H9 (cell line): ENCODE results near the gene DSTYK. TPM values are rescaled to one million over a fixed set of nuclear protein-coding genes. Genes with fewer than 3 reads are reported as not detected.

Experiments
- DNase-seq: peaks from one replicate; pipeline ENCODE4 v3.0.0-alpha.2; 2017
- H2AFZ ChIP-seq: one replicate; pipeline ENCODE4 v1.6.1; 2013; ENCODE audit warnings: mild to moderate bottlenecking, low read length, control low read depth, moderate library complexity
- H2AK5ac ChIP-seq: 2 replicates; pipeline ENCODE4 v1.6.1; 2013; ENCODE audit warnings: low read length, control low read depth, mixed read lengths; ENCODE audit not compliant: insufficient read length
- H2BK120ac ChIP-seq: one replicate; pipeline ENCODE4 v1.6.1; 2013; ENCODE audit warnings: low read depth, mild to moderate bottlenecking, low read length, control low read depth, inconsistent platforms; ENCODE audit not compliant: poor library complexity, severe bottlenecking
- H2BK12ac ChIP-seq: 2 replicates; pipeline ENCODE4 v1.6.1; 2013; ENCODE audit warnings: low read length, control low read depth, mixed read lengths, low read depth; ENCODE audit not compliant: insufficient read length
- H2BK15ac ChIP-seq: 2 replicates; pipeline ENCODE4 v1.6.1; 2013; ENCODE audit warnings: low read depth, low read length, control low read depth
- H2BK20ac ChIP-seq: one replicate; pipeline ENCODE4 v1.6.1; 2013; ENCODE audit warnings: low read depth, mild to moderate bottlenecking, low read length, control low read depth, inconsistent platforms; ENCODE audit not compliant: poor library complexity, severe bottlenecking
- H2BK5ac ChIP-seq: 2 replicates; pipeline ENCODE4 v1.6.1; 2013; ENCODE audit warnings: low read length, control low read depth, mixed read lengths; ENCODE audit not compliant: insufficient read length
- H3K14ac ChIP-seq: 2 replicates; pipeline ENCODE4 v1.6.1; 2013; ENCODE audit warnings: low read length, control low read depth; ENCODE audit not compliant: insufficient read depth
- H3K18ac ChIP-seq: 2 replicates; pipeline ENCODE4 v1.6.1; 2013; ENCODE audit warnings: low read depth, mild to moderate bottlenecking, mixed read lengths, low read length, control low read depth; ENCODE audit not compliant: insufficient read length
- H3K23ac ChIP-seq: 2 replicates; pipeline ENCODE4 v1.6.1; 2013; ENCODE audit warnings: low read length, control low read depth, mixed read lengths, low read depth; ENCODE audit not compliant: insufficient read length
- H3K23me2 ChIP-seq: 2 replicates; pipeline ENCODE4 v1.6.1; 2013; ENCODE audit warnings: low read depth, mild to moderate bottlenecking, mixed read lengths, low read length, control low read depth; ENCODE audit not compliant: insufficient read length, poor library complexity, severe bottlenecking
- H3K27ac ChIP-seq: 2 replicates; pipeline ENCODE4 v1.5.1; 2013; ENCODE audit warnings: low read length, control low read depth, mixed read lengths, low read depth; ENCODE audit not compliant: insufficient read length
- H3K27me3 ChIP-seq: 2 replicates; pipeline ENCODE4 v1.6.1; 2013; ENCODE audit warnings: low read length, control low read depth, inconsistent platforms; ENCODE audit not compliant: insufficient read depth
- H3K4ac ChIP-seq: 2 replicates; pipeline ENCODE4 v1.6.1; 2013; ENCODE audit warnings: low read depth, mild to moderate bottlenecking, control low read depth, inconsistent platforms, low read length, moderate library complexity
- H3K4me1 ChIP-seq: 2 replicates; pipeline ENCODE4 v1.6.1; 2013; ENCODE audit warnings: low read length, control low read depth, inconsistent platforms; ENCODE audit not compliant: insufficient read depth
- H3K4me2 ChIP-seq: 2 replicates; pipeline ENCODE4 v1.6.1; 2013; ENCODE audit warnings: low read length, control low read depth, mixed read lengths; ENCODE audit not compliant: insufficient read length, insufficient read depth
- H3K56ac ChIP-seq: 2 replicates; pipeline ENCODE4 v1.6.1; 2013; ENCODE audit warnings: low read depth, mild to moderate bottlenecking, mixed read lengths, low read length, control low read depth; ENCODE audit not compliant: insufficient read length
- H3K79me1 ChIP-seq: 2 replicates; pipeline ENCODE4 v1.6.1; 2013; ENCODE audit warnings: low read depth, mild to moderate bottlenecking, moderate library complexity, low read length, control low read depth, inconsistent platforms; ENCODE audit not compliant: insufficient read depth, poor library complexity, severe bottlenecking
- H3K79me2 ChIP-seq: 2 replicates; pipeline ENCODE4 v1.6.1; 2013; ENCODE audit warnings: low read length, control low read depth, inconsistent platforms; ENCODE audit not compliant: insufficient read depth
- H3K9ac ChIP-seq: 2 replicates; pipeline ENCODE4 v1.6.1; 2013; ENCODE audit warnings: low read length, control low read depth, mixed read lengths; ENCODE audit not compliant: insufficient read length; ENCODE audit errors: extremely low read depth
- H3K9me3 ChIP-seq: one replicate; pipeline ENCODE4 v1.6.1; 2013; ENCODE audit warnings: low read depth, low read length, inconsistent platforms; ENCODE audit not compliant: control insufficient read depth
- H3T11ph ChIP-seq: one replicate; pipeline ENCODE4 v1.6.1; 2013; ENCODE audit warnings: mild to moderate bottlenecking, low read length, control low read depth, inconsistent platforms
- H4K20me1 ChIP-seq: one replicate; pipeline ENCODE4 v1.6.1; 2013; ENCODE audit not compliant: control insufficient read depth, insufficient read length, insufficient read depth
- H4K5ac ChIP-seq: 2 replicates; pipeline ENCODE4 v1.6.1; 2013; ENCODE audit warnings: low read depth, mild to moderate bottlenecking, mixed read lengths, low read length, control low read depth; ENCODE audit not compliant: insufficient read length
- H4K8ac ChIP-seq: replicated peaks from 2 replicates; pipeline ENCODE4 v1.6.1; 2013; ENCODE audit warnings: low read length, control low read depth, mixed read lengths, low read depth; ENCODE audit not compliant: insufficient read length
- H4K91ac ChIP-seq: 2 replicates; pipeline ENCODE4 v1.6.1; 2013; ENCODE audit warnings: low read depth, mild to moderate bottlenecking, moderate library complexity, mixed read lengths, low read length, control low read depth; ENCODE audit not compliant: insufficient read length
- H3K27ac Mint-ChIP-seq, 3 experiments: 2 replicates in 2 of 3; 3 replicates in 1 of 3; pipeline ENCODE4 v1.8.0; 2020 to 2021; ENCODE audit warnings: mixed read lengths in 3 of 3, mild to moderate bottlenecking in 1 of 3, moderate library complexity in 1 of 3
- H3K27me3 Mint-ChIP-seq: 2 replicates; pipeline ENCODE4 v1.8.0; 2021; ENCODE audit warnings: low read depth, mild to moderate bottlenecking, moderate library complexity, mixed read lengths
- H3K36me3 Mint-ChIP-seq, 3 experiments: 2 replicates in 2 of 3; 3 replicates in 1 of 3; pipeline ENCODE4 v1.8.0; 2020 to 2021; ENCODE audit warnings: low read depth in 3 of 3, mixed read lengths in 3 of 3; ENCODE audit not compliant: insufficient read depth in 1 of 3
- H3K4me1 Mint-ChIP-seq, 2 experiments: 2 replicates each; pipeline ENCODE4 v1.8.0; 2020; ENCODE audit warnings: mixed read lengths in 2 of 2
- H3K4me3 Mint-ChIP-seq, 2 experiments: 2 replicates in 1 of 2; 3 replicates in 1 of 2; pipeline ENCODE4 v1.8.0; 2020 to 2021; ENCODE audit warnings: mild to moderate bottlenecking in 2 of 2, mixed read lengths in 2 of 2, moderate library complexity in 1 of 2
- H3K9me3 Mint-ChIP-seq, 2 experiments: 2 replicates in 1 of 2; 3 replicates in 1 of 2; pipeline ENCODE4 v1.8.0; 2020; ENCODE audit warnings: mild to moderate bottlenecking in 2 of 2, mixed read lengths in 2 of 2, moderate library complexity in 1 of 2
- CTCF ChIP-seq: fragments of 200-600 bp; sonication (generic); conservative IDR thresholded peaks from 3 replicates; pipeline ENCODE4 v1.8.0; 2021; ENCODE audit warnings: antibody characterized with exemption, mild to moderate bottlenecking
- WGBS: extraction: QIAGEN DNeasy Blood & Tissue Kit; methylation state at CpG from one replicate; pipeline ENCODE4 v1.1.7; 2013; ENCODE audit warnings: missing lambda C conversion rate, low lambda C conversion rate, mixed read lengths; ENCODE audit not compliant: insufficient read length; ENCODE audit errors: extremely low coverage; 5-methylcytosine and 5-hydroxymethylcytosine counted together
- total RNA-seq: library from RNA; stranded (reverse); gene quantifications from 2 replicates; pipeline ENCODE4 v1.2.1, GENCODE V29; 2021

The DSTYK gene
- total RNA-seq, 1 experiment from 2014 or later, result 8.5 TPM

DNA sequence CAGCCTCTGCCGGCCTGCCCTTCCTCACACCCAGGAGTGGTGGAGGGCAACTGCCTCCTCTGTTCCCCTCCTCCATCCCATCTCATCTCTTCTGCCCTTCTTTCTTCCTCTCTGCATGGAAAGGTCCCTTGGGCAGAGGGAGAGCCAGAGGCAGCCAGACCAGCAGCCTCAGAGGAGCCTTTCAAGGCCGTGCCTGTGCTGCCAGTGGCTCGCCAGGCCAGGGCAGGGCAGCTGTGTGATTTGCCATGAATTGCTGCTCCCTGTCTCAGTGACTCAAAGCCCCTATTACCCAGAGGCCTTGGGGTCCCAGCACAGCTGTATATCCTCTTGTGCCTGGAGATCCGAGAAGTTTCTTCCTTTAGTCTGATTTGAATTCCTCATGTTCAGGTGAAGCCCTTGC is 38.1 kb upstream of the DSTYK start:
- peaks cover 18 to 35% of the 10 kb centered on the region in 2 experiments for H3K4me1 Mint-ChIP-seq
- no peak overlapping the region for H3K4ac ChIP-seq
- no peak overlapping the region for H2BK20ac ChIP-seq
- H3K4me1 ChIP-seq, result no peaks in the 10 kb centered on the region
- no peak overlapping the region for H3K23ac ChIP-seq
- H3K9ac ChIP-seq, result no peak overlapping the region
- H2BK120ac ChIP-seq, result no peak overlapping the region
- no peak overlapping the region for H2BK5ac ChIP-seq
- no peak overlapping the region for H4K91ac ChIP-seq
- H2BK15ac ChIP-seq, result no peak overlapping the region
- no peak overlapping the region for H3K18ac ChIP-seq
- no peak overlapping the region for H3K4me3 Mint-ChIP-seq
- no peak overlapping the region for H2AFZ ChIP-seq
- no peak overlapping the region for H4K5ac ChIP-seq
- no peaks in the 10 kb centered on the region; a peak in 1 of 7 replicates for H3K36me3 Mint-ChIP-seq
- H3K27me3 ChIP-seq, result no peaks in the 10 kb centered on the region
- H2BK12ac ChIP-seq, result no peak overlapping the region
- no peaks in the 10 kb centered on the region; the same call in 1 of the 2 replicates for H3K27me3 Mint-ChIP-seq
- no peaks in the 10 kb centered on the region for H3K9me3 ChIP-seq
- H3K79me2 ChIP-seq, result no peaks in the 10 kb centered on the region
- no peak overlapping the region for H3K56ac ChIP-seq
- H3K27ac Mint-ChIP-seq, result peak overlapping the region in 1 of 3 experiments; percentile 16; a peak in 1 of 7 replicates
- H3K14ac ChIP-seq, result no peak overlapping the region; the same call in 1 of the 2 replicates
- H3T11ph ChIP-seq, result no peak overlapping the region
- no peak for TF ChIP-seq CTCF
- no peaks in the 10 kb centered on the region for H3K79me1 ChIP-seq
- H3K9me3 Mint-ChIP-seq, result no peaks in the 10 kb centered on the region
- H3K4me2 ChIP-seq, result no peak overlapping the region
- H2AK5ac ChIP-seq, result no peak overlapping the region
- WGBS, result no CpG with 5 or more reads among the region's 4 CpGs
- H4K20me1 ChIP-seq, result no peaks in the 10 kb centered on the region
- DNase-seq, result no peak
- no peak overlapping the region for H3K27ac ChIP-seq
- no peak overlapping the region for H4K8ac ChIP-seq
- no peaks in the 10 kb centered on the region for H3K23me2 ChIP-seq
